HepG2 (cell line): ENCODE measurements around the gene PTPRCAP. TPM values are rescaled to one million over a fixed set of nuclear protein-coding genes. Genes with fewer than 3 reads are reported as not detected.

ENCODE experiments used
- DR1 ChIP-seq: sonication (generic); formaldehyde crosslinking; IDR thresholded peaks from 2 replicates; pipeline ENCODE4 v1.8.0; 2021; ENCODE audit warnings: mild to moderate bottlenecking, missing genetic modification reagents, inconsistent platforms
- EED ChIP-seq: sonication (generic); formaldehyde crosslinking; IDR thresholded peaks from 2 replicates; pipeline ENCODE4 v1.5.0; 2020; ENCODE audit warnings: mild to moderate bottlenecking, missing genetic modification reagents
- EZH2 ChIP-seq: conservative IDR thresholded peaks from 2 replicates; pipeline ENCODE4 v1.6.1; 2012; ENCODE audit warnings: mild to moderate bottlenecking, low read depth, low read length, moderate library complexity
- IRF2 ChIP-seq: IDR thresholded peaks from 2 replicates; pipeline ENCODE4 v1.6.1; 2018; ENCODE audit warnings: missing genetic modification reagents, missing compliant biosample characterization
- KLF16 ChIP-seq, 2 experiments: sonication (generic) in 1 of 2; formaldehyde crosslinking in 1 of 2; IDR thresholded peaks; 2 replicates each; pipeline versions ENCODE4 v1.6.1 to v1.8.0; 2016 to 2023; ENCODE audit warnings: missing genetic modification reagents in 2 of 2, missing compliant biosample characterization in 1 of 2
- MZF1 ChIP-seq: sonication (generic); formaldehyde crosslinking; IDR thresholded peaks from 2 replicates; pipeline ENCODE4 v1.8.1; 2023; ENCODE audit warnings: mild to moderate bottlenecking, missing genetic modification reagents, borderline replicate concordance
- PATZ1 ChIP-seq: sonication (generic); formaldehyde crosslinking; IDR thresholded peaks from 2 replicates; pipeline ENCODE4 v1.4.0; 2020; ENCODE audit warnings: missing genetic modification reagents
- PAX8 ChIP-seq: sonication (generic); formaldehyde crosslinking; IDR thresholded peaks from 2 replicates; pipeline ENCODE4 v1.8.0; 2022; ENCODE audit warnings: mild to moderate bottlenecking, missing genetic modification reagents, borderline replicate concordance
- PHF21A ChIP-seq: sonication (generic); formaldehyde crosslinking; IDR thresholded peaks from 2 replicates; pipeline ENCODE4 v1.5.0; 2020; ENCODE audit warnings: mild to moderate bottlenecking, missing genetic modification reagents
- POLR2G ChIP-seq: fragments of 200-400 bp; formaldehyde crosslinking; IDR thresholded peaks from 2 replicates; pipeline ENCODE4 v1.6.1; 2018; ENCODE audit warnings: mild to moderate bottlenecking, low read depth, low read length, moderate library complexity
- SRSF1 ChIP-seq: fragments of 200-400 bp; formaldehyde crosslinking; optimal IDR thresholded peaks from 2 replicates; pipeline ENCODE3; 2017; ENCODE audit warnings: mild to moderate bottlenecking, low read depth, low read length, moderate library complexity
- polyA plus RNA-seq, 8 experiments: library from polyadenylated mRNA; depleted of rRNA in 3 of 8; stranded (reverse) in 7 of 8; unstranded in 1 of 8; fragments of >200 nt; fragmentation: Illumina TruSeq in 4 of 8; extraction: Trizol in 4 of 8; gene quantifications; 2 replicates each; pipeline versions ENCODE4 v1.2.1 to v1.2.3, GENCODE V29; 2011 to 2016; ENCODE audit warnings: low read depth in 4 of 8, missing spikeins in 1 of 8, mixed read lengths in 1 of 8; ENCODE audit not compliant: insufficient read depth in 1 of 8
- total RNA-seq, 5 experiments: library from RNA; depleted of rRNA; stranded (reverse); fragments of >200 nt; fragmentation: Illumina TruSeq; extraction: Trizol; gene quantifications; 2 replicates each; pipeline ENCODE4 v1.2.3, GENCODE V29; 2016; ENCODE audit warnings: low read depth in 1 of 5
- TF ChIP-seq, protein P1 (sequence below): IDR thresholded peaks from 2 replicates; pipeline ENCODE4 v1.6.1; 2018; ENCODE audit warnings: missing genetic modification reagents, mild to moderate bottlenecking, missing compliant biosample characterization
- TF ChIP-seq, protein P2 (sequence below): IDR thresholded peaks from 2 replicates; pipeline ENCODE4 v1.6.1; 2016; ENCODE audit warnings: low read depth, control low read depth
- TF ChIP-seq, protein P3 (sequence below): sonication (generic); formaldehyde crosslinking; IDR thresholded peaks from 2 replicates; pipeline ENCODE4 v1.5.1; 2020; ENCODE audit warnings: missing genetic modification reagents, mild to moderate bottlenecking, borderline replicate concordance
- TF ChIP-seq, protein P4 (sequence below): sonication (generic); formaldehyde crosslinking; IDR thresholded peaks from 2 replicates; pipeline ENCODE4 v1.8.0; 2022; ENCODE audit warnings: mild to moderate bottlenecking, missing genetic modification reagents, borderline replicate concordance
- TF ChIP-seq, protein P5 (sequence below): sonication (generic); formaldehyde crosslinking; IDR thresholded peaks from 2 replicates; pipeline ENCODE4 v1.4.0; 2020; ENCODE audit warnings: missing genetic modification reagents

PTPRCAP gene
- total and polyA plus RNA-seq, 2 of the 13 experiments (the other 11 are each of a cell fraction or from before 2014, with no cell fraction given), result 0.60 to 0.70 TPM

DNA sequence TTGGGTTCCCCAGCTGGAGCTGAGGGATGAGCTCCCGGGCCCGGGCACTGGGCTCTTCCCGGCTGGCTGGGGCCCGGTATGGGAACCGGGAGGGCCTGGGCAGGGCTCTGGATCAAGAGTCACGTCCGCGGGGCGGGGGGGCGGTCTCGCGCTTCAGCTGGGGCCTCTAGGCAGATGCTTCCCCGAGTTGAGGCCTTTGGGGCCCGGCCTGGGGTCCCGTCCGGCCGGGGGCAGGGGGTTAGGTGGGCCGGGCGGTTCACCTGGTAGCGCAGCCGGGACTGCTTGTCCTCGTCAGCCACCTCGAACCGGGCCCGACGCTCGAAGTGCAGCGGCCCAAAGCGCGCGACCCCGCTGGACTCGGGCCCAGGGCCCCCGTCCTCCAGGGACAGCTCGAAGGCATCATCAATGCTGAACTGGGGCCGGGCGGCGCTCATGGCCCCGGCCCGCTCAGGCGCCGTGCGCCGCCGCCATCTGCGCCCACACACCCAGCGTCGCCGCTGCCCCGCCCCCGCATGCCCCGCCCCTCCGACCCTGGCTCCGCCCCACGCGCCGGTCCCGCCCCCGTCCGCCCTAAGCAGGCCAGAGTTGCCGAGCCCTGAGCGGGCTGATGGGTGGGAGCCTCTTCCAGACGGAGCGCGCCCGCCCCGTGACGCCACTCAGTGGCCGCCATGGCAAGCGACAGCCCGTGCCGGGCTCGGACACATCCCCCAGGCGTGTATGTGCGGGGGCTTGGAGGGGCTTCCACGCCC, 31.5 kb upstream of the PTPRCAP start, which contains the start of gene TMEM134 (continued):
- TF ChIP-seq, protein P1, sequence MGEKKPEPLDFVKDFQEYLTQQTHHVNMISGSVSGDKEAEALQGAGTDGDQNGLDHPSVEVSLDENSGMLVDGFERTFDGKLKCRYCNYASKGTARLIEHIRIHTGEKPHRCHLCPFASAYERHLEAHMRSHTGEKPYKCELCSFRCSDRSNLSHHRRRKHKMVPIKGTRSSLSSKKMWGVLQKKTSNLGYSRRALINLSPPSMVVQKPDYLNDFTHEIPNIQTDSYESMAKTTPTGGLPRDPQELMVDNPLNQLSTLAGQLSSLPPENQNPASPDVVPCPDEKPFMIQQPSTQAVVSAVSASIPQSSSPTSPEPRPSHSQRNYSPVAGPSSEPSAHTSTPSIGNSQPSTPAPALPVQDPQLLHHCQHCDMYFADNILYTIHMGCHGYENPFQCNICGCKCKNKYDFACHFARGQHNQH, result no peak
- TF ChIP-seq DR1 (no peak; the same call in 1 of the 2 replicates), SRSF1 (peak; percentile 74), KLF16 (CRISPR knock-in tag; IDR thresholded peaks at IDR 0.05) (peak in 1 of 2 experiments; percentile 77; a peak in 2 of 4 replicates), PHF21A (peak; percentile 54; the same call in 1 of the 2 replicates), EZH2 (no peak), IRF2 (CRISPR knock-in tag) (peak; percentile 75; the same call in 1 of the 2 replicates), PAX8 (CRISPR knock-in tag) (no peak), PATZ1 (CRISPR knock-in tag) (peak; percentile 78), MZF1 (CRISPR knock-in tag) (no peak), EED (no peak; the same call in 1 of the 2 replicates), POLR2G (peak; percentile 81)
- TF ChIP-seq, protein P2, sequence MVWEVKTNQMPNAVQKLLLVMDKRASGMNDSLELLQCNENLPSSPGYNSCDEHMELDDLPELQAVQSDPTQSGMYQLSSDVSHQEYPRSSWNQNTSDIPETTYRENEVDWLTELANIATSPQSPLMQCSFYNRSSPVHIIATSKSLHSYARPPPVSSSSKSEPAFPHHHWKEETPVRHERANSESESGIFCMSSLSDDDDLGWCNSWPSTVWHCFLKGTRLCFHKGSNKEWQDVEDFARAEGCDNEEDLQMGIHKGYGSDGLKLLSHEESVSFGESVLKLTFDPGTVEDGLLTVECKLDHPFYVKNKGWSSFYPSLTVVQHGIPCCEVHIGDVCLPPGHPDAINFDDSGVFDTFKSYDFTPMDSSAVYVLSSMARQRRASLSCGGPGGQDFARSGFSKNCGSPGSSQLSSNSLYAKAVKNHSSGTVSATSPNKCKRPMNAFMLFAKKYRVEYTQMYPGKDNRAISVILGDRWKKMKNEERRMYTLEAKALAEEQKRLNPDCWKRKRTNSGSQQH (CRISPR knock-in tag), result no peak
- TF ChIP-seq, protein P3, sequence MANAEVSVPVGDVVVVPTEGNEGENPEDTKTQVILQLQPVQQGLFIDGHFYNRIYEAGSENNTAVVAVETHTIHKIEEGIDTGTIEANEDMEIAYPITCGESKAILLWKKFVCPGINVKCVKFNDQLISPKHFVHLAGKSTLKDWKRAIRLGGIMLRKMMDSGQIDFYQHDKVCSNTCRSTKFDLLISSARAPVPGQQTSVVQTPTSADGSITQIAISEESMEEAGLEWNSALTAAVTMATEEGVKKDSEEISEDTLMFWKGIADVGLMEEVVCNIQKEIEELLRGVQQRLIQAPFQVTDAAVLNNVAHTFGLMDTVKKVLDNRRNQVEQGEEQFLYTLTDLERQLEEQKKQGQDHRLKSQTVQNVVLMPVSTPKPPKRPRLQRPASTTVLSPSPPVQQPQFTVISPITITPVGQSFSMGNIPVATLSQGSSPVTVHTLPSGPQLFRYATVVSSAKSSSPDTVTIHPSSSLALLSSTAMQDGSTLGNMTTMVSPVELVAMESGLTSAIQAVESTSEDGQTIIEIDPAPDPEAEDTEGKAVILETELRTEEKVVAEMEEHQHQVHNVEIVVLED (CRISPR knock-in tag), result peak; percentile 79; the same call in 1 of the 2 replicates
- TF ChIP-seq, protein P4, sequence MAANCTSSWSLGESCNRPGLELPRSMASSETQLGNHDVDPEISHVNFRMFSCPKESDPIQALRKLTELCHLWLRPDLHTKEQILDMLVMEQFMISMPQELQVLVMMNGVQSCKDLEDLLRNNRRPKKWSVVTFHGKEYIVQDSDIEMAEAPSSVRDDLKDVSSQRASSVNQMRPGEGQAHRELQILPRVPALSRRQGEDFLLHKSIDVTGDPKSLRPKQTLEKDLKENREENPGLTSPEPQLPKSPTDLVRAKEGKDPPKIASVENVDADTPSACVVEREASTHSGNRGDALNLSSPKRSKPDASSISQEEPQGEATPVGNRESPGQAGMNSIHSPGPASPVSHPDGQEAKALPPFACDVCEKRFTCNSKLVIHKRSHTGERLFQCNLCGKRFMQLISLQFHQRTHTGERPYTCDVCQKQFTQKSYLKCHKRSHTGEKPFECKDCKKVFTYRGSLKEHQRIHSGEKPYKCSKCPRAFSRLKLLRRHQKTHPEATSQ (CRISPR knock-in tag), result no peak
- TF ChIP-seq, protein P5, sequence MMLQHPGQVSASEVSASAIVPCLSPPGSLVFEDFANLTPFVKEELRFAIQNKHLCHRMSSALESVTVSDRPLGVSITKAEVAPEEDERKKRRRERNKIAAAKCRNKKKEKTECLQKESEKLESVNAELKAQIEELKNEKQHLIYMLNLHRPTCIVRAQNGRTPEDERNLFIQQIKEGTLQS (CRISPR knock-in tag), result no peak
